ENCODE data around the gene ZNF444.
A peak's percentile ranks its signal among the peaks of the same experiment; 100 is the strongest.

The ZNF444 gene

GRCh38 chr19:56118666-56119581, 22.2 kb upstream of the ZNF444 start:
- Histone ChIP-seq H3K27me3 (ENCODE audit: insufficient read depth, low read length, poor library complexity, severe bottlenecking) (no peaks in the 10 kb centered on the region), H3K9me2 (replicated peaks; ENCODE audit: low read depth, low read length) (no peaks in the 10 kb centered on the region), H2AFZ (ENCODE audit: low read length) (no peak overlapping the region), H3K4me3 (ENCODE audit: low read length, poor library complexity, severe bottlenecking) (peak overlapping the region; percentile 99), H3F3A (ENCODE audit: low read depth) (no peaks in the 10 kb centered on the region), H3K4me2 (ENCODE audit: low read depth, low read length, poor library complexity, severe bottlenecking) (peak overlapping the region; percentile 96), H4K20me1 (ENCODE audit: insufficient read depth, low read length, poor library complexity, severe bottlenecking) (peaks cover 50% of the 10 kb centered on the region), H3K36me3 (ENCODE audit: insufficient read depth, low read length) (no peaks in the 10 kb centered on the region), H3K9me3 (ENCODE audit: insufficient read depth, low read depth, low read length) (no peaks in the 10 kb centered on the region), H3K79me2 (ENCODE audit: insufficient read depth, low read length) (peaks cover 63% of the 10 kb centered on the region), H3K9ac (ENCODE audit: low read depth, low read length, poor library complexity, severe bottlenecking) (peak overlapping the region; percentile 97), H3K4me1 (ENCODE audit: insufficient read depth, low read length, poor library complexity, severe bottlenecking) (peaks cover 25% of the 10 kb centered on the region)
- TF ChIP-seq, protein P1, sequence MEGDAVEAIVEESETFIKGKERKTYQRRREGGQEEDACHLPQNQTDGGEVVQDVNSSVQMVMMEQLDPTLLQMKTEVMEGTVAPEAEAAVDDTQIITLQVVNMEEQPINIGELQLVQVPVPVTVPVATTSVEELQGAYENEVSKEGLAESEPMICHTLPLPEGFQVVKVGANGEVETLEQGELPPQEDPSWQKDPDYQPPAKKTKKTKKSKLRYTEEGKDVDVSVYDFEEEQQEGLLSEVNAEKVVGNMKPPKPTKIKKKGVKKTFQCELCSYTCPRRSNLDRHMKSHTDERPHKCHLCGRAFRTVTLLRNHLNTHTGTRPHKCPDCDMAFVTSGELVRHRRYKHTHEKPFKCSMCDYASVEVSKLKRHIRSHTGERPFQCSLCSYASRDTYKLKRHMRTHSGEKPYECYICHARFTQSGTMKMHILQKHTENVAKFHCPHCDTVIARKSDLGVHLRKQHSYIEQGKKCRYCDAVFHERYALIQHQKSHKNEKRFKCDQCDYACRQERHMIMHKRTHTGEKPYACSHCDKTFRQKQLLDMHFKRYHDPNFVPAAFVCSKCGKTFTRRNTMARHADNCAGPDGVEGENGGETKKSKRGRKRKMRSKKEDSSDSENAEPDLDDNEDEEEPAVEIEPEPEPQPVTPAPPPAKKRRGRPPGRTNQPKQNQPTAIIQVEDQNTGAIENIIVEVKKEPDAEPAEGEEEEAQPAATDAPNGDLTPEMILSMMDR (conservative IDR thresholded peaks at IDR 0.05; ENCODE audit: low read length): no peak
- no peak for TF ChIP-seq EZH2phosphoT487 (IDR thresholded peaks at IDR 0.05; ENCODE audit: borderline replicate concordance)

DNA sequence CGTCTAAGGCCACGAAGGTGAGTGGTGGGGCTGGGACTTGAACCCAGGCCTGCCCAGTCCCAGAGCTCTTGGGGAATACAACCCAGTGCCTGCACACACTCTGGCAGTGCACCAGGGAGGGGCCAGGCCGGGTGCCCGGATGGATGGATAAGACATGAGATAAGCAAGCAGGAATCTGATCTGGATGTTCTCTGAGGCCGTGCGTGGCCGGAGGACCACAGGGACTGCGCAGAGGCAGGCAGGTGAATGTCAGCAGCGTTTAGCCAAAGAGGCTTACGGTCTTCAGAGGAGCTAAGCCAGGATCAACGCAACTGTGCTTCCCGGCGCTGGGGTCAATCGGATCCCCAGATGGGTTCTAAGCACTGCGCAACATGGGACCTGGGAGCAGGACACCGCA, 21.5 kb upstream of the ZNF444 start:
- peaks cover 25% of the 10 kb centered on the region for H3K4me1 ChIP-seq (ENCODE audit: insufficient read depth, low read length, poor library complexity, severe bottlenecking)

GRCh38 chr19:56120002-56120370, 21.1 kb upstream of the ZNF444 start:
- H3K4me2 ChIP-seq (ENCODE audit: low read depth, low read length, poor library complexity, severe bottlenecking): peak overlapping the region; percentile 96
- H3K4me3 ChIP-seq (ENCODE audit: low read length, poor library complexity, severe bottlenecking): peak overlapping the region; percentile 99
- peaks cover 25% of the 10 kb centered on the region for H3K4me1 ChIP-seq (ENCODE audit: insufficient read depth, low read length, poor library complexity, severe bottlenecking)
- H3F3A ChIP-seq (ENCODE audit: low read depth): no peaks in the 10 kb centered on the region
- peaks cover 45% of the 10 kb centered on the region for H4K20me1 ChIP-seq (ENCODE audit: insufficient read depth, low read length, poor library complexity, severe bottlenecking)
- TF ChIP-seq, protein P1 (conservative IDR thresholded peaks at IDR 0.05; ENCODE audit: low read length): no peak
- TF ChIP-seq EZH2phosphoT487 (IDR thresholded peaks at IDR 0.05; ENCODE audit: borderline replicate concordance): no peak
- no peak overlapping the region for H2AFZ ChIP-seq (ENCODE audit: low read length)
- no peaks in the 10 kb centered on the region for H3K9me3 ChIP-seq (ENCODE audit: insufficient read depth, low read depth, low read length)
- no peaks in the 10 kb centered on the region for H3K9me2 ChIP-seq (replicated peaks; ENCODE audit: low read depth, low read length)
- no peaks in the 10 kb centered on the region for H3K36me3 ChIP-seq (ENCODE audit: insufficient read depth, low read length)
- no peaks in the 10 kb centered on the region for H3K27me3 ChIP-seq (ENCODE audit: insufficient read depth, low read length, poor library complexity, severe bottlenecking)
- peaks cover 53% of the 10 kb centered on the region for H3K79me2 ChIP-seq (ENCODE audit: insufficient read depth, low read length)
- peak overlapping the region; percentile 97 for H3K9ac ChIP-seq (ENCODE audit: low read depth, low read length, poor library complexity, severe bottlenecking)

More for the DNA sequence above, 21.5 kb upstream of the ZNF444 start:
- H3F3A ChIP-seq (ENCODE audit: low read depth): no peaks in the 10 kb centered on the region
- no peaks in the 10 kb centered on the region for H3K27me3 ChIP-seq (ENCODE audit: insufficient read depth, low read length, poor library complexity, severe bottlenecking)
- H3K36me3 ChIP-seq (ENCODE audit: insufficient read depth, low read length): no peaks in the 10 kb centered on the region
- peak overlapping the region; percentile 99 for H3K4me3 ChIP-seq (ENCODE audit: low read length, poor library complexity, severe bottlenecking)
- no peak overlapping the region for H2AFZ ChIP-seq (ENCODE audit: low read length)
- peaks cover 57% of the 10 kb centered on the region for H3K79me2 ChIP-seq (ENCODE audit: insufficient read depth, low read length)
- peak overlapping the region; percentile 96 for H3K4me2 ChIP-seq (ENCODE audit: low read depth, low read length, poor library complexity, severe bottlenecking)
- H4K20me1 ChIP-seq (ENCODE audit: insufficient read depth, low read length, poor library complexity, severe bottlenecking): peaks cover 48% of the 10 kb centered on the region
- H3K9me2 ChIP-seq (replicated peaks; ENCODE audit: low read depth, low read length): no peaks in the 10 kb centered on the region
- no peak for TF ChIP-seq EZH2phosphoT487 (IDR thresholded peaks at IDR 0.05; ENCODE audit: borderline replicate concordance)
- TF ChIP-seq, protein P1 (conservative IDR thresholded peaks at IDR 0.05; ENCODE audit: low read length): no peak
- no peaks in the 10 kb centered on the region for H3K9me3 ChIP-seq (ENCODE audit: insufficient read depth, low read depth, low read length)
- H3K9ac ChIP-seq (ENCODE audit: low read depth, low read length, poor library complexity, severe bottlenecking): peak overlapping the region; percentile 97
